DMS 273 (cell line): ENCODE results near the gene USH1C.

Experiments used
- DNase-seq: peaks from one replicate; lab custom pipeline; 2025; ENCODE audit not compliant: unreplicated experiment; lab: John Stamatoyannopoulos, UW

Gene USH1C

DNA sequence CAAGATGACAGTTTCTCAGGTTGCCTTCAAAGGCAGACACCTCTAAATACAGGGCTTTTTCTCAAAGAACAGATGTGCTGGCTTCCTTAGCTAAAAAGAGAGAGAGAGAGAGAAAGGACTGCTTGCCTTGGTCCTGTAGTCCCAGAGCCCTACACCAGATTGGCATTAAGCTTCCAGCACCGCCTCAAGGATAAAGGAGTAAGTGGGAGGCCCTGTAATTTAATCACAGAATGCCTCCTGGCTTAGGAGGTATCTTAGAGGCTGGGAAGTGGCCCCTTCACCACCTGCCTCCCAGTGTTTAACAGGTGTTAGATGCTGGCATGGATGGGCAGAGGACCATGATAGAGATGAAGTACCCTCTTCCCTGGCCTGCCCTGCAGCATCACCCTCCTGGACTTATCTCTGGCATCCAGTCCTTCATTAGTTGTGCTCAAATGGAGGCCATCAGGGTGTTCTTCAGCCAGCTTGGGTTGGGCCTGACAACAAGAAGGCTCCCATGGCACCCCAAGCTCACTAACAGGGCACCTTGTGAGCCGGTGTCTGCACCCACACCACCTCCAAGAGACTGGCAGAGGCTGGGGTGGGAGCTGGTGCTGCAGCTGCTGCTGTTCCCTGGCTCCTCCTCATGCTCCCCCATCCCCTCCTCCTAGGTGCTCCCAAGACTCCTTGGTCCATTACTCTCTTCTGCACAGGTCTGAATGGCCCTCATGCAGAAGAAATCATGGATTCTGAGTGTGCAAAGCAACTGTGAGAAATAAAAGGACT, 100.1 kb downstream of the USH1C start:
- peak; percentile 13 for DNase-seq
